NCI-H446 (cell line): Measurements from ENCODE around the gene CCNYL1.

Source experiments
- DNase-seq, 2 experiments: peaks; one replicate each; lab custom pipeline; 2025; lab: John Stamatoyannopoulos, UW

CCNYL1 gene

DNA sequence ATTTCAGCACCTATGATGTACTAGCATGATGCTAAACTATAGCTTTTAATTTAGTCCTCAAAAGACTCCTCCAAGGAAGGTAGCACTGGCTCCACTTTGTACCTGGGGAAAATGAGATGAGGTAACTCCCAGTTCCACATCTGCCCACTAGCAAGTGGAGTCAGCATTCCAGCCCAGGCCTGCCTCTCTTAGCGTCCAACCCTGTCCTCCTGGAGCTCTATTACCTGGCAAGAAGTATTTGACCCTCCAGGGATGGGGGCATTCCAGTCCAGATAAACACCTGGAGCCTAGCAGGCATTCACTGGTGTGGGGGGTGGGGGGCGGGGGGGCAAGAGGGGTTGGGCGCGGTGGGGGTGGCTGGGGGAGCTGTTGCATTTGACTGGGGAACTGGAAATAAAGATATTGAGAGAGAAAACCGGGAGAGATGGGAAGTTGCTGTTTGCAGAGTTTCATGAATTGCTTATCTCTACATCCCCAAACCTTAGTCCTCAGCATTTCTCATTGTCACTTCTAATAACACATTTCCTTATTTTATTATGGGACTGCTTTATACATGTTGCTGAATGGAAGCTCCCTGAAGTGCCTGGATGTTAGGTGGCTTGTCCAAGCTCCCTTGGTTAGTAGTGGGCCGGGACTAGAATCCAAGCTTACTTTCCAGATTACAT, 80.3 kb downstream of the CCNYL1 start:
- DNase-seq: no peak

DNA sequence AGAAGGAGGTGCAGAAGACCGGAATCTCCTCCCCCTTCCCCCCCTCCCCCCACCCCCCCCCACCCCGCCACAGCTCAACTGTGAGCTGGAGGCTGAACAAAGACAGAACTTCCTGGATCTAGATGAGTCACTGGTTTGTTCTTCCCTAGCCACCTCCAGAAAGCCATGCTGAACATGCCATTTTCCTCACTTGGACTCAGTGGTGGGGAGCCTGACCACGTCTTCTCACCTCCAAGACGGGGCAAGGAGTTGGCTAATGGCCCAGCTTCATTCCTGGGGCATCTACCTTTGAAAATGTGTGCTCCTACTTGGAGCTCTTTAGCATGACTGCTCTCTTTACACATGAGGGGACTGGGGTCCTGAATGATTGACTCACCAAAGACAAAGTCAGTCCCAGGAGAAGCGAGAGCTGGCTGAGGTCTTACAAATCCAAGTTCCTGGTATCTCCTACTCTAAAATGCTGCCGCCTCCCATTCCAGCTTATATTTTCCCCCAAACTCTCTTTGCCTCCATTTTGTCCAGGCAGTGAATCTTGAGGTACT, 80.9 kb downstream of the CCNYL1 start:
- no peak for DNase-seq

GRCh38 chr2:207796585-207797350, 85.3 kb downstream of the CCNYL1 start:
- peak in 1 of 2 experiments; percentile 55 for DNase-seq

GRCh38 chr2:207801259-207801658, 89.8 kb downstream of the CCNYL1 start:
- DNase-seq: no peak

DNA sequence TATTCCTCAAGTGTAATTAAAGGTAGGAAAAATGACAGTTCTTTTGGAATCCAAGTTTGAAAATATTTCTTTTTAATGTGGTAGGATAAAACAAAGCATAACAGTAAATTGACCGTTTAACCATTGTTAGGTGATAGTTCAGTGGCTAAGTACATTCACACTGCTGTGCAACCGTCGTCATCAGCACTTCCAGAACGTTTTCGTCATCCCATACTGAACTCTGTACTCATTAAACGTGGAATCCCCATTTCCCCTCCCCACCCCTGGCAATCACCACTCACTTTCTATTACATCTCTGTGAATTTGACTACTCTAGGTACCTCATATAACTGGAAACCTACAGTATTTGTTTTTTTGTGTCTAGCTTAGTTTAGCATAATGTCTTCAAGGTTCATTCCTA, 91.2 kb downstream of the CCNYL1 start:
- no peak for DNase-seq
